ENCODE results near the gene NKAIN2. TPM values are rescaled to one million over a fixed set of nuclear protein-coding genes. Genes with fewer than 3 reads are reported as not detected.

The NKAIN2 gene
- total RNA-seq, 2 donors from 2014 or later: 0.68 TPM; not detected in 1

DNA sequence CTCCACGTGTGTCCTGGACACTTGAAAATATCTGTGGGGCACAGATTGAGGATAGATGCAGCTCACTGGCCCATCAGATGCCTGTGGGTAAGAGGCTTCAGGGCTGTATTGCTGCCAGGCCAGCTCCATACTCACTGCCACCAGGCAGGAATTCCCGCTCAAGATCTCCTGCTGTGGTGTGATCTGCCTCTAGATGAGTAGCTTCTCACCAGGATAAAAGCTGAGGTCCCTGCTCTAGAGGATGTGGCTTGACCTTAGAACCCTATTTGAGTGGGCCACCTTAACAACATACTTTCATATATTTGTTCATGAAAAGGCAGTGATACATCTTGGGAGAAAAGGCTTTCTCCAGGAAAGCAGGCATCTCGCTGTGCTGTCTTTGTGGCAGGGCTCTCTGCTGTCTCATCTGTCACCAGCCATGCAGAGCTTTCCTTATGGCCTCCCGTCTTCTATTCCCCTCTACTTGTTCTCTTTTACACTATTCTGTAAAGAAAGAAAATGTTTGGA, 992.9 kb downstream of the NKAIN2 start:
- H3K36me3 ChIP-seq: no peaks in the 10 kb centered on the region
- H3K4me1 ChIP-seq (replicated peaks): no peaks in the 10 kb centered on the region
- 94% methylated on average over 4 of the region's 4 CpGs for WGBS
- H3K4me3 ChIP-seq: no peak overlapping the region
- DNase-seq (ENCODE audit: low spot score): no peak
- no peak overlapping the region for H3K27ac ChIP-seq
- no peaks in the 10 kb centered on the region for H3K9me3 ChIP-seq
- intact Hi-C loops (cut with DNase I): loop anchor here (10.0 kb wide), 1 partner anchor 992 kb away; the partner anchor contains the start of gene NKAIN2
- H3K27me3 ChIP-seq (replicated peaks; ENCODE audit: insufficient read depth): no peaks in the 10 kb centered on the region
- TF ChIP-seq POLR2AphosphoS5 (IDR thresholded peaks at IDR 0.05) (no peak), POLR2A (IDR thresholded peaks at IDR 0.05) (no peak), CTCF (IDR thresholded peaks at IDR 0.05) (no peak)

GRCh38 chr6:124797224-124797623, 993.6 kb downstream of the NKAIN2 start:
- DNase-seq (ENCODE audit: low spot score): no peak
- Histone ChIP-seq H3K36me3 (no peaks in the 10 kb centered on the region), H3K27ac (no peak overlapping the region), H3K4me3 (no peak overlapping the region), H3K9me3 (no peaks in the 10 kb centered on the region), H3K4me1 (replicated peaks) (no peaks in the 10 kb centered on the region), H3K27me3 (replicated peaks; ENCODE audit: insufficient read depth) (no peaks in the 10 kb centered on the region)
- TF ChIP-seq POLR2A (IDR thresholded peaks at IDR 0.05) (no peak), CTCF (IDR thresholded peaks at IDR 0.05) (no peak), POLR2AphosphoS5 (IDR thresholded peaks at IDR 0.05) (no peak)
- intact Hi-C loops (cut with DNase I): loop anchor here (10.0 kb wide), 1 partner anchor 992 kb away; the partner anchor contains the start of gene NKAIN2

GRCh38 chr6:124798942-124799496, 995.4 kb downstream of the NKAIN2 start:
- Histone ChIP-seq H3K27ac (no peak overlapping the region), H3K4me1 (replicated peaks) (no peaks in the 10 kb centered on the region), H3K27me3 (replicated peaks; ENCODE audit: insufficient read depth) (no peaks in the 10 kb centered on the region), H3K9me3 (no peaks in the 10 kb centered on the region), H3K36me3 (no peaks in the 10 kb centered on the region), H3K4me3 (no peak overlapping the region)
- intact Hi-C loops (cut with DNase I): loop anchor here (10.0 kb wide), 1 partner anchor 994 kb away; the partner anchor contains the start of gene NKAIN2
- no peak for DNase-seq (ENCODE audit: low spot score)
- whole genome bisulfite sequencing: 83% methylated on average over 3 of the region's 3 CpGs
- TF ChIP-seq CTCF (IDR thresholded peaks at IDR 0.05) (no peak), POLR2AphosphoS5 (IDR thresholded peaks at IDR 0.05) (no peak), POLR2A (IDR thresholded peaks at IDR 0.05) (no peak)

GRCh38 chr6:124799638-124800037, 996.0 kb downstream of the NKAIN2 start:
- H3K27ac ChIP-seq: no peak overlapping the region
- intact Hi-C loops (cut with DNase I): loop anchor here (10.0 kb wide), 1 partner anchor 995 kb away; the partner anchor contains the start of gene NKAIN2
- DNase-seq (ENCODE audit: low spot score): no peak
- TF ChIP-seq POLR2AphosphoS5 (IDR thresholded peaks at IDR 0.05) (no peak), POLR2A (IDR thresholded peaks at IDR 0.05) (no peak), CTCF (IDR thresholded peaks at IDR 0.05) (no peak)
- H3K27me3 ChIP-seq (replicated peaks; ENCODE audit: insufficient read depth): no peaks in the 10 kb centered on the region
- no peaks in the 10 kb centered on the region for H3K9me3 ChIP-seq
- no peaks in the 10 kb centered on the region for H3K36me3 ChIP-seq
- no peak overlapping the region for H3K4me3 ChIP-seq
- no peaks in the 10 kb centered on the region for H3K4me1 ChIP-seq (replicated peaks)

- intact Hi-C loops (cut with DNase I): no loop called here
- Histone ChIP-seq H3K27ac (no peak overlapping the region), H3K4me1 (replicated peaks) (no peaks in the 10 kb centered on the region), H3K27me3 (replicated peaks; ENCODE audit: insufficient read depth) (no peaks in the 10 kb centered on the region), H3K4me3 (no peak overlapping the region), H3K36me3 (no peaks in the 10 kb centered on the region), H3K9me3 (no peaks in the 10 kb centered on the region)
- no peak for DNase-seq (ENCODE audit: low spot score)
- TF ChIP-seq POLR2A (IDR thresholded peaks at IDR 0.05): no peak
- WGBS: 88% methylated on average over 6 of the region's 6 CpGs
These were observed 996.6 kb downstream of the NKAIN2 start for GRCh38 chr6:124800222-124800621.
